Lower leg skin (tissue), 4 donors: ENCODE results near the gene NECTIN4. TPM values are rescaled to one million over a fixed set of nuclear protein-coding genes. Genes with fewer than 3 reads are reported as not detected.
A peak's percentile ranks its signal among the peaks of the same experiment; 100 is the strongest.
"Not testable (repeated sequence)": the region's sequence is repeated elsewhere in the genome, so short reads cannot be mapped to it uniquely, and the experiment has no call there.

ENCODE experiments used
- DNase-seq, 2 donors: peaks; one replicate each; pipeline ENCODE4 v3.0.0-alpha.2; 2019; ENCODE audit warnings: low spot score in 2 of 2
- H3K4me3 ChIP-seq: fragments of 200-600 bp; sonication (generic); 2 replicates; pipeline ENCODE4 v1.5.1; 2017; ENCODE audit warnings: mild to moderate bottlenecking, low read depth; ENCODE audit not compliant: poor library complexity, severe bottlenecking
- CTCF ChIP-seq, 3 donors: fragments of 450-650 bp; IDR thresholded peaks; one replicate each; pipeline ENCODE4 v1.5.1; 2016; ENCODE audit warnings: antibody characterized with exemption in 3 of 3, mild to moderate bottlenecking in 3 of 3, moderate library complexity in 2 of 3
- POLR2A ChIP-seq, 2 donors: fragments of 450-650 bp; IDR thresholded peaks; one replicate each; pipeline ENCODE4 v1.6.1; 2016 to 2017; ENCODE audit warnings: antibody characterized with exemption in 2 of 2, mild to moderate bottlenecking in 1 of 2, moderate library complexity in 1 of 2
- WGBS, 2 donors: methylation state at CpG; one replicate each; pipeline ENCODE4 v1.1.5; 2018; 5-methylcytosine and 5-hydroxymethylcytosine counted together
- intact Hi-C: fragments of 100-400 bp; cut with DNase I; formaldehyde crosslinking; loops from one replicate; pipeline ENCODE4 v1.15.0; 2023; ENCODE audit warnings: low total_unique reads
- total RNA-seq, 4 donors: library from RNA; depleted of rRNA; stranded (reverse); fragments of >200 nt; gene quantifications; one replicate each; pipeline ENCODE4 v1.1.0, GENCODE V29; 2016

Gene NECTIN4
- total RNA-seq, 4 donors from 2014 or later, result 176 to 239 (median 208) TPM

GRCh38 chr1:161032409-161032808 lies 56.9 kb downstream of the NECTIN4 start:
- H3K4me3 ChIP-seq, result no peak overlapping the region
- 68 to 78% methylated on average over 1 of the region's 1 CpG for WGBS, 2 donors
- no peak for DNase-seq
- intact Hi-C loops, result no loop called here
- TF ChIP-seq CTCF (IDR thresholded peaks at IDR 0.05) (no peak), POLR2A (IDR thresholded peaks at IDR 0.05) (no peak)

GRCh38 chr1:161031874-161032273 lies 57.5 kb downstream of the NECTIN4 start:
- 71 to 75% methylated on average over 2 of the region's 2 CpGs for whole genome bisulfite sequencing, 2 donors
- intact Hi-C loops, result no loop called here
- H3K4me3 ChIP-seq, result no peak overlapping the region
- DNase-seq, result no peak
- no peak for TF ChIP-seq POLR2A (IDR thresholded peaks at IDR 0.05)
- no peak for TF ChIP-seq CTCF (IDR thresholded peaks at IDR 0.05)

GRCh38 chr1:161029466-161029865 lies 59.9 kb downstream of the NECTIN4 start:
- 93% methylated on average over 6 to 21 of the region's 32 CpGs for WGBS, 2 donors
- H3K4me3 ChIP-seq, DNase-seq, intact Hi-C loops: not testable (repeated sequence)

- DNase-seq, H3K4me3 ChIP-seq, intact Hi-C loops: not testable (repeated sequence)
- WGBS, 2 donors, result 53 to 63% methylated on average over 1 of the region's 1 CpG
Observed at GRCh38 chr1:161026954-161027353, 62.4 kb downstream of the NECTIN4 start.

GRCh38 chr1:161022432-161022831 lies 66.9 kb downstream of the NECTIN4 start:
- DNase-seq, intact Hi-C loops, H3K4me3 ChIP-seq: not testable (repeated sequence)
- 82 to 83% methylated on average over 12 of the region's 12 CpGs for WGBS, 2 donors

GRCh38 chr1:161021970-161022353 lies 67.4 kb downstream of the NECTIN4 start:
- TF ChIP-seq CTCF (IDR thresholded peaks at IDR 0.05), result no peak
- no peak for TF ChIP-seq POLR2A (IDR thresholded peaks at IDR 0.05)
- 78 to 93% methylated on average over 2 of the region's 2 CpGs for WGBS, 2 donors
- intact Hi-C loops, result no loop called here
- no peak overlapping the region for H3K4me3 ChIP-seq
- DNase-seq, result no peak

GRCh38 chr1:161021165-161021969 lies 68.0 kb downstream of the NECTIN4 start:
- H3K4me3 ChIP-seq, result peak overlapping the region; percentile 1
- intact Hi-C loops, result no loop called here
- DNase-seq, result peak; percentile 89 to 97
- 17 to 19% methylated on average over 19 to 30 of the region's 34 CpGs for WGBS, 2 donors
- no peak for TF ChIP-seq POLR2A (IDR thresholded peaks at IDR 0.05)
- TF ChIP-seq CTCF (IDR thresholded peaks at IDR 0.05), result no peak

Other genes with a start within 250 kb of the NECTIN4 start
- gene CD244, start 226.7 kb downstream of the NECTIN4 start, total RNA-seq, result under 1 TPM in 3 of 4 donors, not detected in 1; 0.25 to 0.63 (median 0.34) TPM
- not detected for gene ITLN1, start 204.4 kb downstream of the NECTIN4 start, total RNA-seq
- 1 to 10 TPM in 2 of 4 donors, not detected in 2; 1.0 to 1.2 TPM for gene ITLN2, start 134.7 kb downstream of the NECTIN4 start, total RNA-seq
- gene F11R, start 68.4 kb downstream of the NECTIN4 start, total RNA-seq, result 100 to 1,000 TPM in 2 of 4 donors, 10 to 100 TPM in 2; 68.4 to 125 (median 97.5) TPM
- gene TSTD1, start 50.6 kb downstream of the NECTIN4 start, total RNA-seq, result 100 to 1,000 TPM in 3 of 4 donors, 10 to 100 TPM in 1; 94.9 to 136 (median 107) TPM
- 10 to 100 TPM; 35.3 to 59.4 (median 43.3) TPM for gene USF1, start 43.6 kb downstream of the NECTIN4 start, total RNA-seq
- 10 to 100 TPM in 2 of 4 donors, 1 to 10 TPM in 2; 8.5 to 14.8 (median 9.9) TPM for gene ARHGAP30, start 19.7 kb downstream of the NECTIN4 start, total RNA-seq
- gene KLHDC9, start 8.8 kb upstream of the NECTIN4 start, total RNA-seq, result 1 to 10 TPM in 2 of 4 donors, under 1 TPM in 2; 0.42 to 4.2 (median 1.9) TPM
- 10 to 100 TPM; 19.3 to 24.7 (median 22.4) TPM for gene PFDN2, start 28.5 kb upstream of the NECTIN4 start, total RNA-seq
- gene NIT1, start 28.5 kb upstream of the NECTIN4 start, total RNA-seq, result 10 to 100 TPM; 26.6 to 35.8 (median 30.2) TPM
- gene DEDD, start 43.1 kb upstream of the NECTIN4 start, total RNA-seq, result 10 to 100 TPM; 26.6 to 38.2 (median 29.6) TPM
- gene UFC1, start 64.4 kb upstream of the NECTIN4 start, total RNA-seq, result 100 to 1,000 TPM in 1 of 4 donors, 10 to 100 TPM in 3; 42.0 to 100 (median 82.5) TPM
- 10 to 100 TPM; 13.7 to 28.8 (median 25.3) TPM for gene USP21, start 69.9 kb upstream of the NECTIN4 start, total RNA-seq
- 10 to 100 TPM; 16.7 to 46.5 (median 24.8) TPM for gene PPOX, start 76.9 kb upstream of the NECTIN4 start, total RNA-seq
- gene B4GALT3, start 87.9 kb upstream of the NECTIN4 start, total RNA-seq, result 10 to 100 TPM; 40.9 to 49.9 (median 44.0) TPM
- 10 to 100 TPM in 1 of 4 donors, 1 to 10 TPM in 2, under 1 TPM in 1; 0.20 to 15.3 (median 4.2) TPM for gene ADAMTS4, start 109.5 kb upstream of the NECTIN4 start, total RNA-seq
- 100 to 1,000 TPM in 3 of 4 donors, 10 to 100 TPM in 1; 88.7 to 127 (median 106) TPM for gene NDUFS2, start 112.8 kb upstream of the NECTIN4 start, total RNA-seq
- 10 to 100 TPM in 2 of 4 donors, 1 to 10 TPM in 2; 5.0 to 31.9 (median 17.9) TPM for gene FCER1G, start 125.7 kb upstream of the NECTIN4 start, total RNA-seq
- gene APOA2, start 134.1 kb upstream of the NECTIN4 start, total RNA-seq, result not detected
- gene TOMM40L, start 136.5 kb upstream of the NECTIN4 start, total RNA-seq, result 10 to 100 TPM in 1 of 4 donors, 1 to 10 TPM in 3; 3.8 to 11.9 (median 7.7) TPM
- 1 to 10 TPM in 1 of 4 donors, not detected in 3; 2.1 TPM for gene NR1I3, start 148.6 kb upstream of the NECTIN4 start, total RNA-seq
- gene PCP4L1, start 169.2 kb upstream of the NECTIN4 start, total RNA-seq, result 1 to 10 TPM in 3 of 4 donors, under 1 TPM in 1; 0.80 to 9.1 (median 4.6) TPM
- gene MPZ, start 220.4 kb upstream of the NECTIN4 start, total RNA-seq, result 1 to 10 TPM in 3 of 4 donors, under 1 TPM in 1; 0.84 to 8.7 (median 4.5) TPM
- gene SDHC, start 224.8 kb upstream of the NECTIN4 start, total RNA-seq, result 100 to 1,000 TPM in 1 of 4 donors, 10 to 100 TPM in 3; 20.6 to 107 (median 52.2) TPM